Measurements from ENCODE around the gene PAK5. TPM values are rescaled to one million over a fixed set of nuclear protein-coding genes. Genes with fewer than 3 reads are reported as not detected.

PAK5 gene
- total and polyA plus RNA-seq, 4 donors = 0.08 to 0.63 (median 0.26) TPM

DNA sequence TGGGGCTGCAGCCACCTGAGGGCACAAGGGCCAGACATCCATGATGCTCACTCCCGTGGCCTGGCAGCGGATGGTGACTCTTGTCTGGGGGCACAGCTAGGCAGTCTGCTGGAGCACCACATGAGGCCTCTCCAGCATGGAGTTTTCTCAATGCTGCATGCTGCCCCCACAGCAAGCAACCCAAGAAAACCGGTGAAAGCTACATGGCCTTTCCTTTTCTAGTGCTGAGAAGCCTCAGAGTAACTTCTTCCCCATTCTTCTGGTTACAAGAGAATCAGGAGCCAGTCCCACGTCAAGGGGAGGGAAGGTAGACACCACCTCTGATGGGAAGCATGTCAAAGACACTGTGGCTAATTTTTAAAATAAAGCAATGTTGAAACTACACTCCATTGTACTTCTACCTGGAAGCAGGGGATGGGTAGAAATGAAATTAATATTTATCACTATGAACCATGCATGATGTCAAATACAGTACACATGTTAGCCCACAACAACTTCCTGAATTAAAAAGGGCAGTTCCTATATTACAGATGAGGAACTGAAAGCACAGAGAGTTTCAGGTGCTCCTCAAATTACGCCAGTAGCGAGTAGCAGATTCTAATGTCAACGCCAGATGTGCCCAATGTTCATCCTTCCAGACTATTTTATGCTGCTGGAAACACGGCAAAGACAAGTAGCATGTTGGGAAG, 223.0 kb downstream of the PAK5 start:
- H3K4me3 ChIP-seq (ENCODE audit: low read length in 2 of 2) = no peak overlapping the region
- intact Hi-C loops (cut with DNase I) = loop anchor here (2.0 to 10.0 kb wide), 5 partner anchors 269 to 861 kb away; partner anchors contain the start of genes MKKS (in 1 of the 2) and SLX4IP (in 1 of the 2)
- DNase-seq (no peak), ATAC-seq (ENCODE audit: low FRiP score) (no peak)
- H3K9me3 ChIP-seq (ENCODE audit: control insufficient read depth, low read length) = no peaks in the 10 kb centered on the region
- H3K27me3 ChIP-seq (ENCODE audit: control insufficient read depth in 1 of 2, insufficient read depth in 2 of 2, low read length in 1 of 2) = no peaks in the 10 kb centered on the region
- no peak overlapping the region for H3K27ac ChIP-seq (ENCODE audit: low read depth in 1 of 2, low read length in 2 of 2)
- no peaks in the 10 kb centered on the region for H3K4me1 ChIP-seq (ENCODE audit: control insufficient read depth in 1 of 2, insufficient read depth in 2 of 2, low read length in 2 of 2)
- no peaks in the 10 kb centered on the region for H3K36me3 ChIP-seq (ENCODE audit: control insufficient read depth in 1 of 2, insufficient read depth in 2 of 2, low read length in 1 of 2)
- 76 to 77% methylated on average over 8 of the region's 8 CpGs for WGBS, 2 donors

DNA sequence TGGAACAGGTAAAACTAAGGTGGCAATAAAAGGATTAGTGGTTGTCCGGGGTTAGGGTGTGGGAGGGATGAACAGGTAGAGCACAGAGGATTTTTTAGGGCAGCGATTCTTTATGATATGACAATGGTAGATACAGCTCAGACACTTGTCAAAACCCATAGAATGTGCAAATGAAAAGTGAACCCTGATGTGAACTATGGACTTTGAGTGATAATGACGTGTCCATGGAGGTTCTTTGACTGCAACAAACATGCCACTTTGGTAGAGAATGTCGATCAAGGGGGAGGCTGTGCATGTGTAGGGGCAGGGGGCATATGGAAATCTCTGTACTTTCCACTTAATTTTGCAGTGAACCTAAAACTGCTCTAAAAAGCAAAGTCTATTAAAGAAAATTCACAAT, 223.8 kb downstream of the PAK5 start:
- no peaks in the 10 kb centered on the region for H3K36me3 ChIP-seq (ENCODE audit: control insufficient read depth in 1 of 2, insufficient read depth in 2 of 2, low read length in 1 of 2)
- H3K27ac ChIP-seq (ENCODE audit: low read depth in 1 of 2, low read length in 2 of 2) = no peak overlapping the region
- ATAC-seq (ENCODE audit: low FRiP score) = no peak
- H3K4me1 ChIP-seq (ENCODE audit: control insufficient read depth in 1 of 2, insufficient read depth in 2 of 2, low read length in 2 of 2) = no peaks in the 10 kb centered on the region
- intact Hi-C loops (cut with DNase I) = loop anchor here (10.0 kb wide), 4 partner anchors 270 to 860 kb away; partner anchors contain the start of genes MKKS (in 1 of the 2) and SLX4IP (in 1 of the 2)
- DNase-seq = no peak
- WGBS, 2 donors = 65 to 78% methylated on average over 4 of the region's 4 CpGs
- no peaks in the 10 kb centered on the region for H3K9me3 ChIP-seq (ENCODE audit: control insufficient read depth, low read length)
- no peaks in the 10 kb centered on the region for H3K27me3 ChIP-seq (ENCODE audit: control insufficient read depth in 1 of 2, insufficient read depth in 2 of 2, low read length in 1 of 2)
- no peak overlapping the region for H3K4me3 ChIP-seq (ENCODE audit: low read length in 2 of 2)

- Histone ChIP-seq H3K36me3 (ENCODE audit: control insufficient read depth in 1 of 2, insufficient read depth in 2 of 2, low read length in 1 of 2) (no peaks in the 10 kb centered on the region), H3K27ac (ENCODE audit: low read depth in 1 of 2, low read length in 2 of 2) (no peak overlapping the region), H3K27me3 (ENCODE audit: control insufficient read depth in 1 of 2, insufficient read depth in 2 of 2, low read length in 1 of 2) (no peaks in the 10 kb centered on the region), H3K9me3 (ENCODE audit: control insufficient read depth, low read length) (no peaks in the 10 kb centered on the region), H3K4me1 (ENCODE audit: control insufficient read depth in 1 of 2, insufficient read depth in 2 of 2, low read length in 2 of 2) (no peaks in the 10 kb centered on the region), H3K4me3 (ENCODE audit: low read length in 2 of 2) (no peak overlapping the region)
- no peak for DNase-seq
- intact Hi-C loops (cut with DNase I) = loop anchor here (10.0 kb wide), 4 partner anchors 271 to 859 kb away; partner anchors contain the start of genes MKKS (in 1 of the 2) and SLX4IP (in 1 of the 2)
- WGBS, 2 donors = 81 to 83% methylated on average over 4 of the region's 4 CpGs
- no peak for ATAC-seq (ENCODE audit: low FRiP score)
These were observed 225.0 kb downstream of the PAK5 start for GRCh38 chr20:9613871-9614270.

- 89 to 91% methylated on average over 9 of the region's 9 CpGs for WGBS, 2 donors
- Histone ChIP-seq H3K4me3 (ENCODE audit: low read length in 2 of 2) (no peak overlapping the region), H3K27ac (ENCODE audit: low read depth in 1 of 2, low read length in 2 of 2) (no peak overlapping the region), H3K4me1 (ENCODE audit: control insufficient read depth in 1 of 2, insufficient read depth in 2 of 2, low read length in 2 of 2) (no peaks in the 10 kb centered on the region), H3K36me3 (ENCODE audit: control insufficient read depth in 1 of 2, insufficient read depth in 2 of 2, low read length in 1 of 2) (no peaks in the 10 kb centered on the region), H3K9me3 (ENCODE audit: control insufficient read depth, low read length) (no peaks in the 10 kb centered on the region), H3K27me3 (ENCODE audit: control insufficient read depth in 1 of 2, insufficient read depth in 2 of 2, low read length in 1 of 2) (no peaks in the 10 kb centered on the region)
- ATAC-seq (ENCODE audit: low FRiP score) (no peak), DNase-seq (no peak)
- intact Hi-C loops (cut with DNase I) = loop anchor here (2.0 to 10.0 kb wide), 5 partner anchors 203 to 857 kb away; partner anchors contain the start of genes MKKS (in 1 of the 2) and SLX4IP (in 1 of the 2)
These were observed 227.0 kb downstream of the PAK5 start for GRCh38 chr20:9611921-9612320.

DNA sequence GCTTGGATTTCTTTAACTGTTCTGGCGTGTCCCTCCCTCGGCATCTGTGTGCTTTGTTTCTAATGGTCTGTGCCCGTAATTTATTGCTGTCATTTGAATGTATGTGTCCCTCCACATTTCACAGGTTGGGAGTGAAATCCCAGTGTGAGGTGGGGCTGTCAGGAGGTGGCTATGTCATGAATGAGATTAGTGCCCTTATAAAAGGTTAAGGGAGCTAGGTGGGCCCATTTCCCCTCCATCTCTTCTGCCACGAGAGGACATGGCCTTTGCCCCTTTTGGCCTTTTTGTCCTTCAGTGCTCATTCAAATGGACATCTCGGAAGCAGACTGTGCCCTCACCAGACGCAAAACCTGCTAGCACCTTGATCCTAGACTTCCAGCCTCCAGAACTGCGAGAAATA, 228.2 kb downstream of the PAK5 start:
- DNase-seq = no peak
- no peaks in the 10 kb centered on the region for H3K4me1 ChIP-seq (ENCODE audit: control insufficient read depth in 1 of 2, insufficient read depth in 2 of 2, low read length in 2 of 2)
- intact Hi-C loops (cut with DNase I) = loop anchor here (1.0 to 10.0 kb wide), 6 partner anchors 202 to 856 kb away; partner anchors contain the start of genes MKKS (in 1 of the 2) and SLX4IP (in 1 of the 2)
- no peak for ATAC-seq (ENCODE audit: low FRiP score)
- H3K4me3 ChIP-seq (ENCODE audit: low read length in 2 of 2) = no peak overlapping the region
- WGBS, 2 donors = 84 to 86% methylated on average over 7 of the region's 7 CpGs
- no peaks in the 10 kb centered on the region for H3K27me3 ChIP-seq (ENCODE audit: control insufficient read depth in 1 of 2, insufficient read depth in 2 of 2, low read length in 1 of 2)
- H3K27ac ChIP-seq (ENCODE audit: low read depth in 1 of 2, low read length in 2 of 2) = no peak overlapping the region
- H3K36me3 ChIP-seq (ENCODE audit: control insufficient read depth in 1 of 2, insufficient read depth in 2 of 2, low read length in 1 of 2) = no peaks in the 10 kb centered on the region
- H3K9me3 ChIP-seq (ENCODE audit: control insufficient read depth, low read length) = no peaks in the 10 kb centered on the region

- ATAC-seq (ENCODE audit: low FRiP score) (no peak), DNase-seq (no peak)
- H3K27me3 ChIP-seq (ENCODE audit: control insufficient read depth in 1 of 2, insufficient read depth in 2 of 2, low read length in 1 of 2) = no peaks in the 10 kb centered on the region
- no peaks in the 10 kb centered on the region for H3K9me3 ChIP-seq (ENCODE audit: control insufficient read depth, low read length)
- no peaks in the 10 kb centered on the region for H3K36me3 ChIP-seq (ENCODE audit: control insufficient read depth in 1 of 2, insufficient read depth in 2 of 2, low read length in 1 of 2)
- intact Hi-C loops (cut with DNase I) = loop anchor here (1.0 to 10.0 kb wide), 6 partner anchors 201 to 855 kb away; partner anchors contain the start of genes MKKS (in 1 of the 2) and SLX4IP (in 1 of the 2)
- no peak overlapping the region for H3K27ac ChIP-seq (ENCODE audit: low read depth in 1 of 2, low read length in 2 of 2)
- no peaks in the 10 kb centered on the region for H3K4me1 ChIP-seq (ENCODE audit: control insufficient read depth in 1 of 2, insufficient read depth in 2 of 2, low read length in 2 of 2)
- H3K4me3 ChIP-seq (ENCODE audit: low read length in 2 of 2) = no peak overlapping the region
- WGBS, 2 donors = 24 to 28% methylated on average over 7 of the region's 7 CpGs
These were observed 228.9 kb downstream of the PAK5 start for GRCh38 chr20:9609887-9610502.

DNA sequence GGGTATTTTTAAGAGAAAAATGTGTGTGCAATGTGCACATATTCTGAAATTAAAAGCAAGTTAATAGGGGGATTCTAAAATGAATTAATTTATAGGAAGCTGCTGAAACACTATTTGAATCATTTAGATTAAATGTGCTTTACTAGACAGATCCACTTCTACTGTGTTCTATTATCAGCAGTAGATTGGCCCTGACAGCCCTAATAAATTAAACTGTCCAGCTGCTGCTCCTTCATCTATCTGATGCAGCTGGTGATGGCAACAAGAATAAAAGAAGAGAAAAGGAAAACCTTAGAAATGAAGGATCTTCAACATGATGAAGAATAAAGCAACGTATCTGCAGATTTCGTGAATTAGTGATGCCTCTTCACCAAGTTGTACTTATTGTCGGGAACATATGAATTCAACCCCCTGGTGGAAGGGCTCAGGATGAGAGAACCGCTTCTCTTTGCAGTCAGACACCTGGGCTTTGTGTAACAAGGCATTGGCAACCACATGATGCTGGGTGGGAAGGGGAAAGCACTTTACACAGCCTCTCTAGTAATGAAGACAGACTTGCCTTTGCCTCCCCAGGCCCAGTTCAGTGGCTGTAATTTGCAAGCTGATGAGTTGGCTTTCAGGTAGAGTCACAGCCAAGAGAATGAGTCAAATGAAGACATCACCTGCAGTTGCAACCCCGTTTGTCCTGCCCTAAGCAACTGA, 230.1 kb downstream of the PAK5 start:
- Histone ChIP-seq H3K9me3 (ENCODE audit: control insufficient read depth, low read length) (no peaks in the 10 kb centered on the region), H3K27ac (ENCODE audit: low read depth in 1 of 2, low read length in 2 of 2) (no peak overlapping the region), H3K36me3 (ENCODE audit: control insufficient read depth in 1 of 2, insufficient read depth in 2 of 2, low read length in 1 of 2) (no peaks in the 10 kb centered on the region), H3K4me3 (ENCODE audit: low read length in 2 of 2) (no peak overlapping the region), H3K4me1 (ENCODE audit: control insufficient read depth in 1 of 2, insufficient read depth in 2 of 2, low read length in 2 of 2) (no peaks in the 10 kb centered on the region), H3K27me3 (ENCODE audit: control insufficient read depth in 1 of 2, insufficient read depth in 2 of 2, low read length in 1 of 2) (no peaks in the 10 kb centered on the region)
- no peak for ATAC-seq (ENCODE audit: low FRiP score)
- DNase-seq = no peak
- intact Hi-C loops (cut with DNase I) = no loop called here
- 94 to 95% methylated on average over 5 of the region's 5 CpGs for WGBS, 2 donors

DNA sequence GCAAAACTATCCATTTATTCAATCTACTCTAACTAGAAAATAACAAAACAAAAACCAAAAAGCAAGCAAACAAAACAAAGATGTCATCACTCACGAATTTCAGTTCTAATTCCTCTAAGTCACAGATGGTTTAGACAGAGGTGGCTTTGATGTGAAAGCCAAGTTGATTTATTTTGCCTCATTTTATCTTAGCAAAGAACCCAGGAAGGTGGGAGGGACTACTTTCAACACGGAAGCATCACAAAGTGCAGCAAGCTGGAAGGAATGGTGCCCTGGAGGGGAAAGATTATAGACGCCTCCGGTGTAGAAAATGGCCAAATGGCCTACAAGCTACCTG, 236.1 kb downstream of the PAK5 start:
- H3K4me1 ChIP-seq (ENCODE audit: control insufficient read depth in 1 of 2, insufficient read depth in 2 of 2, low read length in 2 of 2) = no peaks in the 10 kb centered on the region
- H3K4me3 ChIP-seq (ENCODE audit: low read length in 2 of 2) = no peak overlapping the region
- WGBS, 2 donors = 70 to 75% methylated on average over 4 of the region's 4 CpGs
- DNase-seq (no peak), ATAC-seq (ENCODE audit: low FRiP score) (no peak)
- H3K27ac ChIP-seq (ENCODE audit: low read depth in 1 of 2, low read length in 2 of 2) = no peak overlapping the region
- no peaks in the 10 kb centered on the region for H3K36me3 ChIP-seq (ENCODE audit: control insufficient read depth in 1 of 2, insufficient read depth in 2 of 2, low read length in 1 of 2)
- no peaks in the 10 kb centered on the region for H3K9me3 ChIP-seq (ENCODE audit: control insufficient read depth, low read length)
- intact Hi-C loops (cut with DNase I) = no loop called here
- H3K27me3 ChIP-seq (ENCODE audit: control insufficient read depth in 1 of 2, insufficient read depth in 2 of 2, low read length in 1 of 2) = no peaks in the 10 kb centered on the region
